Activated CD4-positive, CD25-positive, alpha-beta regulatory T cell treated with anti-CD3 and anti-CD28 coated beads, Interleukin-2, amount 50 U/mL, for 72 hours (primary cell): ENCODE results near the gene ZFAND2B.

ENCODE experiments used
- DNase-seq: peaks from one replicate; pipeline ENCODE4 v3.0.0; 2021

The ZFAND2B gene, protein sequence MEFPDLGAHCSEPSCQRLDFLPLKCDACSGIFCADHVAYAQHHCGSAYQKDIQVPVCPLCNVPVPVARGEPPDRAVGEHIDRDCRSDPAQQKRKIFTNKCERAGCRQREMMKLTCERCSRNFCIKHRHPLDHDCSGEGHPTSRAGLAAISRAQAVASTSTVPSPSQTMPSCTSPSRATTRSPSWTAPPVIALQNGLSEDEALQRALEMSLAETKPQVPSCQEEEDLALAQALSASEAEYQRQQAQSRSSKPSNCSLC

DNA sequence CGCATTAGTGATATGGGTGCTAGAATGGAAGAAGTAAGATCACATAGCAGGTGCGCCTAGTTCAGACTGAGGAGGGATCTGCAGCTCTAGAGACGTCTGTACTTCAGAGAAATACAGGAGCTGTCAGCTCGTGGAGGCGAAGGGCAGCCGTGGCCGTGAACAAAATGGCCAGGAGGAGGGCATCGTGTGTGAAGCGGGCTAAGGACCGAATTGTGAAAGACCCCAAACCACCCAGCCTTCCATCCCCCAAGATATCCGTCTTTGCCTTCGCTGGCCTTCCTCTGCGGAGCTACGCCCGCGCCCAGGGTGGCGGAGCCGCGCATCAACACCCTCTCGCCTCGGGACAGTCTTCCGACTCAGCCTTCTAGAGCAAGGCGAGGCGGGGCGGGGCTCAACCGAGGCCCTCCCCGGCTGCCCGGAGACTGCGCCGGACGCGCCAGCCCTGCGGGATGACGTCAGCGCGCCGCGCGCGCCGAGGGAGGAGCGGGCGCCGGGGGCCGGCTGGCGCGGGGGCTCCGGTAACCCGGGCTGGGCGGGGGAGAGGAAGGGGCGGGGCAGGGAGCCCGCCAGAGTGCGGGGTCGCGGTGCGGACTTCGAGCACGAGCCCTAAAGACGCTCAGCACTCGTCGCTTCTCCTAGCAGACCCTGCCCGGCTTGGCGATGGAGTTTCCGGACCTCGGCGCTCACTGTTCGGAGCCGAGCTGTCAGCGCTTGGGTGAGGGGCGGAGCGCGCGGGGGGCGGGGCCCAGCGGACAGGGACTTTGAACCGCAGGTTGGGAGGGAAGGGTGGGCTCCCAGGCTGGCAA lies at the start of gene ZFAND2B:
Gene ZFAND2B (plus strand): TSS at position 455 of the 806 bp plus-strand sequence. CDS start 206 bp downstream, at position 661.
- DNase-seq: peak; percentile 97

GRCh38 chr2:219157396-219157795 lies 49.2 kb upstream of the ZFAND2B start:
- no peak for DNase-seq

DNA sequence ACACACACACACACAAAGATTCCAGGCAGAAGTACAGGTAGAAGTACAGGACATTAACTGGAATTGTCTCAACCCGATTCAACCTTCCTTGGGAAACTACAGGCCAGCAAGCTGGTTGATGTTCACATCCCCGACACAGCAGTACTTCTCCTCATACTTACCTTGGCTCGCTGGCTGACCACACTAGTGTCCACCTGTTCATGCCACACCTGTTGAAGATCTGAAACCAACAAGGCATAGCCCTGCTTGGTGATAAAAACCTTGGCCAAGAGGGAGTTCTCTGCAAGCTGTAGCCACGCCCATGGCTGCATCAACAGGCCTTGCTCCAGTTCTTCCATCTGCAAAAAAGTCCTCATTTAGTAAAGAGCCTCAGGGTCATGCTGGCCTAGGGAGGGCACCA lies 48.6 kb upstream of the ZFAND2B start:
- DNase-seq: no peak

DNA sequence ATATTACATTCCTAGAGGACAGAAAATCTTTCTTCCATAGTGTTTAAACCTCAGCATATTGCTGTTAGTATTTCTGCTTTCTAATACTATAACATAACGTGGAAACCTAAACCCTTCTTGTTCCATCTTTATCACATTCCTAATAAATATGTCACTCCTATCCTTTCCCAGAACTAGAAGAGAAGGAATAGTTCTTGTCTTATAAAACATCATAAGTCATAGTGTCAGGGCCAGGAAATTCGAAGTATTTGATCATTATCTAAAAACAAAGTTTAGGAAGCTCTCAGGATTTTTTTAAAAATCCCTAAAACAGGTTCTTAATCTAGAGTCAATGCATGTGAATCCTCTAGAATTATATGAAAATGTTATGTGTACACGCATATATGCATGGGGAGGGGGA lies 48.0 kb upstream of the ZFAND2B start:
- no peak for DNase-seq

- DNase-seq: no peak
Measured at GRCh38 chr2:219159771-219160185, 46.8 kb upstream of the ZFAND2B start.

GRCh38 chr2:219160186-219161017 lies 46.2 kb upstream of the ZFAND2B start, which contains the start of gene NHEJ1:
Gene NHEJ1, minus strand, starts transcription at chr2:219160815. Its CDS starts 2,453 bp downstream, at chr2:219158362.
- DNase-seq: peak; percentile 94

GRCh38 chr2:219161097-219161496 lies 45.5 kb upstream of the ZFAND2B start:
- DNase-seq: no peak

DNA sequence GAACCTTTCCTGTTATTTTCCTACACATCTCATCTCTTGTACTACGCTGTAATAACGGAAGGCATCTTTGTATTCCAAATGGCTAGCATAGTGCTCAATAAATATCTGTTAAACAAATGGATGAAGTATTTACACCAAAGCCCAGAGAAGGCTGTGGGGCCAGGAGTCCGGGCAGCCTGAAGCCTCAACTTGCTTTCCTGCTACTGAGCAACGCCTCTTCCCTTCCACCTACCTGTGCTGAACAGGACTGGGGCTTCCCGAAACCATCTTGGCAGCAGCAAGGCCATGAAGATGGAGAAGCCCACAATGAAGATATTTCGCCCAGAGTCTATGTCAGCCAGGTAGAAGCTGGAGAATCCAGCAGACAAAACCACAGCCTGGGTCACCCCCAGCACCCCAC lies 43.4 kb upstream of the ZFAND2B start:
- no peak for DNase-seq

GRCh38 chr2:219165058-219165911 lies 41.3 kb upstream of the ZFAND2B start:
- DNase-seq: no peak

GRCh38 chr2:219167997-219168396 lies 38.6 kb upstream of the ZFAND2B start:
- DNase-seq: no peak

DNA sequence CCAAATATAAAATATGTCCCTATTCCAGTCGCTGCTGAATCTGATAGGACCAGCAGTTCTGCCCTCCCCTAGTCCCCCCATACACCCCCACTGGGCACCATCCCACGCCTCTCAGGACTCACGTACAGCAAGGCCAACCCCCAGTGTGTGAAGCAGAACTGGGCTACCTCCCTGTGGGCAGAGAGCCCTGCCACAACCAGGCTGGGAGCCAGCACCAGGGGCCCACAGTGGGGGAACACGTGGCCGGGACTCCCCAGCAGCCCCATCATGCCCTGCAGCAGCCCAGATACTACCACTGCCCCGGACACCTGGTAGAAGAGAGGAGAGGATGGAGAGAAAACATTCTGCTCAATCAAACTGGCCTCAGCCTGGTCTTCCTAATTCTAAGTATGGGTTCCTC lies 38.1 kb upstream of the ZFAND2B start:
- no peak for DNase-seq

GRCh38 chr2:219168932-219169331 lies 37.6 kb upstream of the ZFAND2B start:
- DNase-seq: no peak

GRCh38 chr2:219169930-219170654 lies 36.5 kb upstream of the ZFAND2B start, which contains the start of gene SLC23A3:
Gene SLC23A3, minus strand, starts transcription at chr2:219170029. Its CDS starts 45 bp downstream, at chr2:219169984.
- no peak for DNase-seq

DNA sequence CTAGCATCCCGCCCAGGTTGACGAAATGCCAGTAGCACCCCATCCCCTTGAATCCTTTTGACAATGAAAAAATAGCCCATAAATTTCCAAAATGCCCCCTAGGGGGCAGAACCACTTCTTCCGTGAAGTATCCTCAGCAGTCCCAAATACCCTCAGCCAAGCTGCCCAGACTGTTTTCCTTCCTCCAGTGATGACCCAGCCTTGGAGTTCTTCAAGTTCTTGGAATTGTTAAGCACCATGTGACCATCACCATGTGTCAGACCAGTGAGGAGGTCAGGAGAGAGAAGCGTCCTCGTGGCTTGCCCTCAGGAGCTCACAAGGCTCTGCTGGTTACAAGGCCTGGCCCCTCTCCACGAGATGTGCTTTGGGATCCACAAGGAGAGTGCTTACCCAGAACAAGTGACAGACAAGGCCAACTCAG lies 35.3 kb upstream of the ZFAND2B start:
- no peak for DNase-seq

DNA sequence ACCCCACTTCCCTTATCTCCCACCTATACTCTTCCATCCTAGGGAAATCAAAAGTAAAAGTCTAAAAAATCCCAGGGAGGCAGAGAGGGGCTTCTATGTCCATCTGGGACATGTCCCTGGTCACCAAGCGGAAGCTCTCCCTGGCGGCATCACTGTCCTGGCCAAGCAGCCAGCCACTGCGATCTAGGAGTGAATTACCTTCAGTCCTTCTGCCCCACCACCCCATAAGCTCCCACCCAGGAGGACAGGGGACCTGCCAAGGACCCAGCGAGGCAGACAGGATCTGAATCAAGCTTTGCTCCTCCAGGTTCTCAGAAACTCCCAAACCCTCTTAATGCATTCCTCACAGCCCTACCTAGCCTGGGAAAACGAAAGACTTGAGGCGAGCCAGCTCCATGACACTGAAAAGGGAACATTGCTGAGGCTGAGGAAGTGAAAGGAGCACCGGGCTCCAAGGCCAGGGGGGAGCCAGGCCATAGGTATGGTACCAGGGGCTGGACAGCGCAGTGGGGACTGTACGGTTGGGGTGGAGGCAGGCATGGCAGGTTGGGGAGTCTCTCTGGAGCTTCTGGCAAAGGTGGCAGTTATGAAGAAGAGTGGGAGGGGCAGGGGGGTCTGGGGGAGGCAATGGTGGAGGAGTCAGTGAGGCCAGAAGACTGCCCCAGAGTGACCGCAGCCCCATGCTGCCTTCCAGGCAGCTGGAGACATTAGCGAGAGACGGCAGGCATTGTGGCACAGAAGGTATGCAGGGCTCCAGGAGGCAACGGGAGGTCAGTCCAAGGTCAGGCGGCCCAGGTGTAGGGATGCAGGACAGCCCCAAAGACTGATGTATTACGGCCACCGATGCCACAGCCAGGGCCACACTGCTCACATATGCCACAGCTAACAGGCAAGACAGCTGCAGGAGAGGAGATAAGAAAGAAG lies 34.1 kb upstream of the ZFAND2B start:
- DNase-seq: no peak

DNA sequence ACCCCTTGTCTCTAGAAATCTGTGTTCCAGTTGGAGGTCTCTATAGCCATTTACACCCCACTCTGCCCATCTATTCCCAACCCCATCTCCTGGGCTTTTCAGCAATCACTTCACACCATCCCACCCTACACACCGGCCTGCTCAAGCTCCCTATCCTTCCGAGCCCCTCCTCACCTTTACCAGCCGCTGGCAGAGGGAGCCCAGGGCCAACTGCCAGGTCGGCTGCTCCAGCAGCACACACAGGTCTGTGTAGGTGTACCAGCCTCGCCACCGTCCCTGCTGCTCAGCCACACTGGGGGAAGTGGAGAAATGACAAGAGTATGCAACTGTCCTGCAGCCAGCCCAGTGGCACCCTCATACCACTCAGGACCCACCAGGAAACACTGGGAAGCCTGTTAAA lies 33.4 kb upstream of the ZFAND2B start:
- DNase-seq: no peak

- DNase-seq: no peak
Measured at GRCh38 chr2:219174146-219174545, 32.4 kb upstream of the ZFAND2B start.

DNA sequence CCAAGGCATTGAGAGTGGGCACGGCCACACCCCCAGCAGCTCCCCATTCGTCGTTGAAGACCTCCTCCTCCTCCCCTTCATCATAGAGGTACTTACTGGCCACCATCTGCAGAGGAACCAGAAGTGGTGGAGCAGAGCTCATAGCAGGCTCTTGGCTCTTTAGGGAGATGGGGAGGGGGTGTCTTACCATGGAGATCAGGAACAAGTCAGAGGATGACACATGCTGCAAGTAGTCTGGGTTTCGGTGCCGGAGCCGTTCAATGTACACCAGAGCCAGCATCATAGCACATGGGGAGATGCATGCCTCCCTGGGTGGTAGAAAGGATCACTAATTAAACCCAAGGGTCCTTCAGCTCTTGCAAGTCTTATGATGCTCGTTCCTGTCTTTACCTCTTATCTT lies 31.8 kb upstream of the ZFAND2B start:
- no peak for DNase-seq

DNA sequence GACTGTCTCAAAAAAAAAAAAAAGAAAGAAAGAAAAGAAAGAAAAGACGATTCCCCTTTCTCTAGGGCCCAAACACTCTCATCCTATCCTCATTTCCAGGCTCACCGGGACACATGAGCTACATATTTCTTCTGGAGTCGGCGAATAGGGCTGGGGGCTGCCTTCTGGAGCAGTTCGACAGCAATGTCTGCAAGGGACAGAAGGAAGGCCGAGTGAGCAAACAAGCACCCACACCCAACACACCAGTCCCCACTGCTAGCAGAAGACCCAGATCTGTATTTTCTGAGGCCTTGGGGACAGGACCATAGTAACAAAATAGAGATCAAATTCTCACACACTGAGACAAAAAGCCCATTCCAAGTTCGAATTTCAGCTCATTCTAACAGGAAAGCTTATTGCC lies 31.1 kb upstream of the ZFAND2B start:
- no peak for DNase-seq
